GM12878 (cell line): ENCODE measurements around the gene ZNF17. TPM values are rescaled to one million over a fixed set of nuclear protein-coding genes. Genes with fewer than 3 reads are reported as not detected.

ENCODE experiments used
- ATF7 ChIP-seq: fragments of 450-650 bp; IDR thresholded peaks from 2 replicates; pipeline ENCODE4 v1.6.1; 2016; ENCODE audit warnings: low read depth, mild to moderate bottlenecking
- CHD2 ChIP-seq: IDR thresholded peaks from 2 replicates; pipeline ENCODE4 v1.6.1; 2011; ENCODE audit warnings: low read depth, low read length, improper control_type of control experiment, borderline replicate concordance
- CREM ChIP-seq: IDR thresholded peaks from 2 replicates; pipeline ENCODE4 v1.6.1; 2014; ENCODE audit warnings: antibody characterized with exemption, low read depth
- EZH2 ChIP-seq: IDR thresholded peaks from 2 replicates; pipeline ENCODE4 v1.6.1; 2012; ENCODE audit warnings: low read depth, mild to moderate bottlenecking, control low read depth, inconsistent platforms, low read length, borderline replicate concordance; ENCODE audit not compliant: control insufficient read depth
- HDAC2 ChIP-seq: fragments of 200-600 bp; sonication (generic); IDR thresholded peaks from 2 replicates; pipeline ENCODE4 v1.6.1; 2017
- IRF4 ChIP-seq: IDR thresholded peaks from 2 replicates; pipeline ENCODE4 v1.6.1; 2011; ENCODE audit warnings: low read depth, low read length
- JUND ChIP-seq: IDR thresholded peaks from 2 replicates; pipeline ENCODE4 v1.6.1; 2012; ENCODE audit warnings: low read depth, mild to moderate bottlenecking, low read length, improper control_type of control experiment, moderate library complexity
- NFYA ChIP-seq: IDR thresholded peaks from 2 replicates; pipeline ENCODE4 v1.6.1; 2011; ENCODE audit warnings: low read depth, mild to moderate bottlenecking, low read length, improper control_type of control experiment, borderline replicate concordance
- NR2F1 ChIP-seq: fragments of 450-650 bp; conservative IDR thresholded peaks from 2 replicates; pipeline ENCODE4 v1.6.1; 2017; ENCODE audit warnings: mild to moderate bottlenecking
- NRF1 ChIP-seq: conservative IDR thresholded peaks from 2 replicates; pipeline ENCODE4 v1.6.1; 2011; ENCODE audit warnings: mild to moderate bottlenecking, low read depth, low read length, improper control_type of control experiment
- POLR2AphosphoS2 ChIP-seq: IDR thresholded peaks from 2 replicates; pipeline ENCODE4 v1.6.1; 2011; ENCODE audit warnings: low read depth, mild to moderate bottlenecking, low read length, improper control_type of control experiment, moderate library complexity
- POLR2AphosphoS5 ChIP-seq: IDR thresholded peaks from 2 replicates; pipeline ENCODE4 v1.6.1; 2011; ENCODE audit warnings: mild to moderate bottlenecking, low read length, inconsistent platforms
- RB1 ChIP-seq: fragments of 450-650 bp; formaldehyde crosslinking; IDR thresholded peaks from 2 replicates; pipeline ENCODE4 v1.6.1; 2017; ENCODE audit warnings: mild to moderate bottlenecking, borderline replicate concordance
- RUNX3 ChIP-seq: IDR thresholded peaks from 2 replicates; pipeline ENCODE4 v1.6.1; 2012; ENCODE audit warnings: low read length, inconsistent platforms
- SMC3 ChIP-seq: IDR thresholded peaks from 2 replicates; pipeline ENCODE4 v1.6.1; 2011; ENCODE audit warnings: low read length, improper control_type of control experiment, borderline replicate concordance
- SP1 ChIP-seq: IDR thresholded peaks from one replicate; pipeline ENCODE4 v1.6.1; 2011; ENCODE audit warnings: low read depth, low read length
- SPI1 ChIP-seq: IDR thresholded peaks from 2 replicates; pipeline ENCODE4 v1.6.1; 2011; ENCODE audit warnings: low read depth, mild to moderate bottlenecking, low read length, moderate library complexity, borderline replicate concordance; ENCODE audit not compliant: insufficient read depth
- SREBF2 ChIP-seq: IDR thresholded peaks from 2 replicates; pipeline ENCODE4 v1.6.1; 2012; ENCODE audit warnings: mild to moderate bottlenecking, low read length
- SRF ChIP-seq, 2 experiments: IDR thresholded peaks; 2 replicates each; pipeline ENCODE4 v1.6.1; 2011; ENCODE audit warnings: low read depth in 2 of 2, low read length in 2 of 2, mild to moderate bottlenecking in 1 of 2, moderate library complexity in 1 of 2
- TCF12 ChIP-seq: IDR thresholded peaks from 2 replicates; pipeline ENCODE4 v1.6.1; 2011; ENCODE audit warnings: low read depth, mild to moderate bottlenecking, low read length
- ZBED1 ChIP-seq: IDR thresholded peaks from 2 replicates; pipeline ENCODE4 v1.6.1; 2016; ENCODE audit warnings: borderline replicate concordance
- ZSCAN29 ChIP-seq: fragments of 450-650 bp; IDR thresholded peaks from 2 replicates; pipeline ENCODE4 v1.6.1; 2017; ENCODE audit warnings: mild to moderate bottlenecking, moderate library complexity
- polyA plus RNA-seq, 11 experiments: library from polyadenylated mRNA; depleted of rRNA in 4 of 11; unstranded in 6 of 11; stranded (reverse) in 5 of 11; fragments of >200 nt; fragmentation: Nextera tagmentation in 4 of 11; fragmentation: Illumina TruSeq in 1 of 11; extraction: Ambion mirVana in 4 of 11; extraction: Trizol in 1 of 11; gene quantifications; 1 replicate in 1 of 11; 2 replicates in 10 of 11; pipeline versions ENCODE4 v1.2.1 to v1.2.3, GENCODE V29; 2011 to 2016; ENCODE audit warnings: inconsistent platforms in 2 of 11, missing spikeins in 2 of 11, low read depth in 1 of 11
- total RNA-seq, 4 experiments: library from RNA; depleted of rRNA in 3 of 4; stranded (reverse); fragments of >200 nt in 3 of 4; fragmentation: Illumina TruSeq in 1 of 4; extraction: Trizol in 1 of 4; gene quantifications; 2 replicates each; pipeline versions ENCODE4 v1.2.1 to v1.2.3, GENCODE V29; 2013 to 2021
- TF ChIP-seq, protein P1 (sequence below): fragments of 450-650 bp; IDR thresholded peaks from 2 replicates; pipeline ENCODE4 v1.6.1; 2018; ENCODE audit warnings: mild to moderate bottlenecking, low read depth, moderate library complexity; ENCODE audit not compliant: partially characterized antibody
- TF ChIP-seq, protein P2 (sequence below): fragments of 450-650 bp; formaldehyde crosslinking; IDR thresholded peaks from 2 replicates; pipeline ENCODE4 v1.5.0; 2022; ENCODE audit warnings: mild to moderate bottlenecking, missing genetic modification characterization
- TF ChIP-seq, protein P3 (sequence below): IDR thresholded peaks from 2 replicates; pipeline ENCODE4 v1.6.1; 2012; ENCODE audit warnings: low read length, inconsistent platforms

Gene ZNF17
- total and polyA plus RNA-seq, 10 of the 15 experiments (the other 5 are each of a cell fraction or from before 2014, with no cell fraction given), result 4.4 to 11.3 (median 7.8) TPM

DNA sequence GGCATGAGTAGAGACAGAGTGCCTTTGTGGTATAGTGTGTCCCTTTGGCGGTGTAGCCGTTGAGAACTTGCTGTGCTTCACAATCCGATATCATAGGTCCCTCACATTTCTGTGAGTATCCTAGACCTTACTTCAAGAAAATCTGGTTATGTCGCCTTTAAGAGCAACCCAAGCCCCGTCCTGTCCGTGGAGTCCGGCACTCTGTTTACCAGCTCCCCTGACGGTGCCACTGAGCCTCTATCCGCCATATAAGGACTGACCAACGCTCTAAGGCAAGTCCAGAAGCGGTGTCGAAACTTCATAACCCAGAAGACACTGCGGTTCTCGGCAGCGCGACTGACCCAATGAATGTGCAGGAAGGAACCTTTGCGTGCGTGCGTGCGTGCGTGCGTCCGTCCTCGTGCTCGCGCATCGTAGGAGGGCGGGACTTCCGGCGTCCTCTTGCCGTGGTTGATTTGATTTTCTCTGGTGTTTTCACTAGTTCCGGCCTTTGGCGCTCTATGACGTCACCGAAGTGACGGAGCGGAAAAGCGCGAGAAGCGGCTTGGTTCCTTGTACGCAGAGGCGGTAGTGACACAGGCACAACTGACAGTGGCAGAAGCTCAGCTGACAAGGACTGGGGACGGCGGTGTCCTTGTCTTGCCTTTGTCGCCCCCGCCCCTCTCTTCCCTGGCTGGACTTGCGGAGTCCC is 47.8 kb upstream of the ZNF17 start, which contains the start of the genes TRAPPC2B and ZNF547 (continued):
- TF ChIP-seq ZSCAN29 (no peak), ATF7 (peak; percentile 100), POLR2AphosphoS5 (peak; percentile 79), JUND (peak; percentile 92), RUNX3 (peak; percentile 76), IRF4 (peak; percentile 33; the same call in 1 of the 2 replicates), NRF1 (0 out of 2 replicates have a peak, but pooled peaks have one; percentile 27), NFYA (no peak), HDAC2 (no peak), EZH2 (no peak), CHD2 (peak; percentile 90), ZBED1 (peak; percentile 77; the same call in 1 of the 2 replicates), POLR2AphosphoS2 (peak; percentile 71; the same call in 1 of the 2 replicates), SPI1 (peak; percentile 12; the same call in 1 of the 2 replicates), RB1 (peak; percentile 11; the same call in 1 of the 2 replicates), SMC3 (no peak), TCF12 (0 out of 2 replicates have a peak, but pooled peaks have one; percentile 2), SREBF2 (0 out of 2 replicates have a peak, but pooled peaks have one; percentile 18), SRF (IDR thresholded peaks at IDR 0.05; ENCODE audit: low read depth in 2 of 2, low read length in 2 of 2) (peak; percentile 89 to 96), CREM (peak; percentile 99), SP1 (peak; percentile 88), NR2F1 (no peak)
- TF ChIP-seq, protein P1, sequence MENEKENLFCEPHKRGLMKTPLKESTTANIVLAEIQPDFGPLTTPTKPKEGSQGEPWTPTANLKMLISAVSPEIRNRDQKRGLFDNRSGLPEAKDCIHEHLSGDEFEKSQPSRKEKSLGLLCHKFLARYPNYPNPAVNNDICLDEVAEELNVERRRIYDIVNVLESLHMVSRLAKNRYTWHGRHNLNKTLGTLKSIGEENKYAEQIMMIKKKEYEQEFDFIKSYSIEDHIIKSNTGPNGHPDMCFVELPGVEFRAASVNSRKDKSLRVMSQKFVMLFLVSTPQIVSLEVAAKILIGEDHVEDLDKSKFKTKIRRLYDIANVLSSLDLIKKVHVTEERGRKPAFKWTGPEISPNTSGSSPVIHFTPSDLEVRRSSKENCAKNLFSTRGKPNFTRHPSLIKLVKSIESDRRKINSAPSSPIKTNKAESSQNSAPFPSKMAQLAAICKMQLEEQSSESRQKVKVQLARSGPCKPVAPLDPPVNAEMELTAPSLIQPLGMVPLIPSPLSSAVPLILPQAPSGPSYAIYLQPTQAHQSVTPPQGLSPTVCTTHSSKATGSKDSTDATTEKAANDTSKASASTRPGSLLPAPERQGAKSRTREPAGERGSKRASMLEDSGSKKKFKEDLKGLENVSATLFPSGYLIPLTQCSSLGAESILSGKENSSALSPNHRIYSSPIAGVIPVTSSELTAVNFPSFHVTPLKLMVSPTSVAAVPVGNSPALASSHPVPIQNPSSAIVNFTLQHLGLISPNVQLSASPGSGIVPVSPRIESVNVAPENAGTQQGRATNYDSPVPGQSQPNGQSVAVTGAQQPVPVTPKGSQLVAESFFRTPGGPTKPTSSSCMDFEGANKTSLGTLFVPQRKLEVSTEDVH, result peak; percentile 86
- TF ChIP-seq, protein P2, sequence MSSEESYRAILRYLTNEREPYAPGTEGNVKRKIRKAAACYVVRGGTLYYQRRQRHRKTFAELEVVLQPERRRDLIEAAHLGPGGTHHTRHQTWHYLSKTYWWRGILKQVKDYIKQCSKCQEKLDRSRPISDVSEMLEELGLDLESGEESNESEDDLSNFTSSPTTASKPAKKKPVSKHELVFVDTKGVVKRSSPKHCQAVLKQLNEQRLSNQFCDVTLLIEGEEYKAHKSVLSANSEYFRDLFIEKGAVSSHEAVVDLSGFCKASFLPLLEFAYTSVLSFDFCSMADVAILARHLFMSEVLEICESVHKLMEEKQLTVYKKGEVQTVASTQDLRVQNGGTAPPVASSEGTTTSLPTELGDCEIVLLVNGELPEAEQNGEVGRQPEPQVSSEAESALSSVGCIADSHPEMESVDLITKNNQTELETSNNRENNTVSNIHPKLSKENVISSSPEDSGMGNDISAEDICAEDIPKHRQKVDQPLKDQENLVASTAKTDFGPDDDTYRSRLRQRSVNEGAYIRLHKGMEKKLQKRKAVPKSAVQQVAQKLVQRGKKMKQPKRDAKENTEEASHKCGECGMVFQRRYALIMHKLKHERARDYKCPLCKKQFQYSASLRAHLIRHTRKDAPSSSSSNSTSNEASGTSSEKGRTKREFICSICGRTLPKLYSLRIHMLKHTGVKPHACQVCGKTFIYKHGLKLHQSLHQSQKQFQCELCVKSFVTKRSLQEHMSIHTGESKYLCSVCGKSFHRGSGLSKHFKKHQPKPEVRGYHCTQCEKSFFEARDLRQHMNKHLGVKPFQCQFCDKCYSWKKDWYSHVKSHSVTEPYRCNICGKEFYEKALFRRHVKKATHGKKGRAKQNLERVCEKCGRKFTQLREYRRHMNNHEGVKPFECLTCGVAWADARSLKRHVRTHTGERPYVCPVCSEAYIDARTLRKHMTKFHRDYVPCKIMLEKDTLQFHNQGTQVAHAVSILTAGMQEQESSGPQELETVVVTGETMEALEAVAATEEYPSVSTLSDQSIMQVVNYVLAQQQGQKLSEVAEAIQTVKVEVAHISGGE (CRISPR knock-in tag), result peak; percentile 9; the same call in 1 of the 2 replicates
- TF ChIP-seq, protein P3, sequence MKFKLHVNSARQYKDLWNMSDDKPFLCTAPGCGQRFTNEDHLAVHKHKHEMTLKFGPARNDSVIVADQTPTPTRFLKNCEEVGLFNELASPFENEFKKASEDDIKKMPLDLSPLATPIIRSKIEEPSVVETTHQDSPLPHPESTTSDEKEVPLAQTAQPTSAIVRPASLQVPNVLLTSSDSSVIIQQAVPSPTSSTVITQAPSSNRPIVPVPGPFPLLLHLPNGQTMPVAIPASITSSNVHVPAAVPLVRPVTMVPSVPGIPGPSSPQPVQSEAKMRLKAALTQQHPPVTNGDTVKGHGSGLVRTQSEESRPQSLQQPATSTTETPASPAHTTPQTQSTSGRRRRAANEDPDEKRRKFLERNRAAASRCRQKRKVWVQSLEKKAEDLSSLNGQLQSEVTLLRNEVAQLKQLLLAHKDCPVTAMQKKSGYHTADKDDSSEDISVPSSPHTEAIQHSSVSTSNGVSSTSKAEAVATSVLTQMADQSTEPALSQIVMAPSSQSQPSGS, result peak; percentile 80; the same call in 1 of the 2 replicates
